Epithelial cell of prostate (primary cell): ENCODE results near the gene LSR.
"Not testable (repeated sequence)": the region's sequence is repeated elsewhere in the genome, so short reads cannot be mapped to it uniquely, and the experiment has no call there.

ENCODE experiments used
- DNase-seq: peaks from one replicate; pipeline ENCODE4 v3.0.0-alpha.2; 2011; ENCODE audit warnings: low read depth, low spot score
- H3K27ac ChIP-seq: fragments of 450-650 bp; 2 replicates; pipeline ENCODE4 v1.5.1; 2017; ENCODE audit warnings: mild to moderate bottlenecking

LSR gene

GRCh38 chr19:35279985-35280821 is 31.4 kb downstream of the LSR start:
- H3K27ac ChIP-seq, result no peak overlapping the region
- DNase-seq, result no peak

GRCh38 chr19:35281303-35281702 is 32.5 kb downstream of the LSR start:
- no peak for DNase-seq
- H3K27ac ChIP-seq, result no peak overlapping the region

GRCh38 chr19:35284153-35285094 is 35.6 kb downstream of the LSR start:
- DNase-seq, result no peak
- H3K27ac ChIP-seq, result no peak overlapping the region

GRCh38 chr19:35285095-35285449 is 36.3 kb downstream of the LSR start:
- no peak overlapping the region for H3K27ac ChIP-seq
- no peak for DNase-seq

GRCh38 chr19:35285465-35285864 is 36.7 kb downstream of the LSR start:
- not testable (repeated sequence) for H3K27ac ChIP-seq, DNase-seq

GRCh38 chr19:35286101-35286500 is 37.3 kb downstream of the LSR start:
- DNase-seq, H3K27ac ChIP-seq: not testable (repeated sequence)

- no peak for DNase-seq
- no peak overlapping the region for H3K27ac ChIP-seq
These were observed 38.9 kb downstream of the LSR start for GRCh38 chr19:35287713-35288112.

GRCh38 chr19:35288331-35288730 is 39.5 kb downstream of the LSR start:
- DNase-seq, result no peak
- H3K27ac ChIP-seq, result no peak overlapping the region

GRCh38 chr19:35288906-35289305 is 40.1 kb downstream of the LSR start:
- H3K27ac ChIP-seq, result no peak overlapping the region
- no peak for DNase-seq

GRCh38 chr19:35290381-35291127 is 41.8 kb downstream of the LSR start:
- no peak for DNase-seq
- no peak overlapping the region for H3K27ac ChIP-seq

GRCh38 chr19:35291259-35291658 is 42.5 kb downstream of the LSR start:
- no peak overlapping the region for H3K27ac ChIP-seq
- no peak for DNase-seq

- no peak for DNase-seq
- H3K27ac ChIP-seq, result no peak within 1 kb of the TSS
These were observed 43.1 kb downstream of the LSR start, which contains the start of gene MAG for GRCh38 chr19:35291916-35292315. TSS of gene MAG (plus strand) at chr19:35292161. CDS start at chr19:35295409, 3,248 bp downstream.

GRCh38 chr19:35292421-35293362 is 43.9 kb downstream of the LSR start:
- no peak for DNase-seq
- H3K27ac ChIP-seq, result no peak overlapping the region

- H3K27ac ChIP-seq, result no peak overlapping the region
- no peak for DNase-seq
These were observed 44.5 kb downstream of the LSR start for GRCh38 chr19:35293363-35293739.

GRCh38 chr19:35293808-35294207 is 45.0 kb downstream of the LSR start:
- no peak overlapping the region for H3K27ac ChIP-seq
- no peak for DNase-seq

- H3K27ac ChIP-seq, result no peak overlapping the region
- no peak for DNase-seq
These were observed 45.5 kb downstream of the LSR start for GRCh38 chr19:35294328-35294727.

- H3K27ac ChIP-seq, result no peak overlapping the region
- DNase-seq, result no peak
These were observed 46.3 kb downstream of the LSR start for GRCh38 chr19:35294859-35295791.

GRCh38 chr19:35295792-35296462 is 47.1 kb downstream of the LSR start:
- no peak overlapping the region for H3K27ac ChIP-seq
- DNase-seq, result no peak
